AG10803 (cell line): ENCODE measurements around the gene TTLL12.
A peak's percentile ranks its signal among the peaks of the same experiment; 100 is the strongest.

Source experiments
- DNase-seq: peaks from one replicate; pipeline ENCODE4 v3.0.0; 2010; ENCODE audit warnings: low read depth
- H3K4me3 ChIP-seq: 2 replicates; pipeline ENCODE4 v1.5.1; 2011; ENCODE audit warnings: mild to moderate bottlenecking, low read length, control low read depth
- TF ChIP-seq, protein P1 (sequence below): conservative IDR thresholded peaks from 2 replicates; pipeline ENCODE4 v1.5.1; 2011; ENCODE audit warnings: mild to moderate bottlenecking, low read length, control low read depth, inconsistent platforms

Gene TTLL12

DNA sequence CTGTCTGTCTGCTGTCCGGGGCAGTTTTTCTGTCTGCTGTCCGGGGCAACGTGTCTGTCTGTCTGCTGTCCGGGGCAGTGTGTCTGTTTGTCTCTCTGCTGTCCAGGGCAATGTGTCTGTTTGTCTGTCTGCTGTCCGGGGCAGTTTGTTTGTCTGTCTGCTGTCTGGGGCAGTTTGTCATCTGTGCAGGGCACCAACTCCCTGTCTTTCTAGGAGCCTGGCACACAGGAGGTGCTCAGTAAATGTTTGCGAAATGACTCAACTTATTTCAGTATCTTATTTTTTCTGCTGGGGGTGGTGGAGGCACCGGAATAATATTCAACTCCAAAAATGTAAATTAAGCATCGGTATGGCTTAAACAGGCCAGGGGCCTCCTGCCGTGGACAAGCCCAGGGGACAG, 12.0 kb upstream of the TTLL12 start:
- no peak for DNase-seq
- TF ChIP-seq, protein P1, sequence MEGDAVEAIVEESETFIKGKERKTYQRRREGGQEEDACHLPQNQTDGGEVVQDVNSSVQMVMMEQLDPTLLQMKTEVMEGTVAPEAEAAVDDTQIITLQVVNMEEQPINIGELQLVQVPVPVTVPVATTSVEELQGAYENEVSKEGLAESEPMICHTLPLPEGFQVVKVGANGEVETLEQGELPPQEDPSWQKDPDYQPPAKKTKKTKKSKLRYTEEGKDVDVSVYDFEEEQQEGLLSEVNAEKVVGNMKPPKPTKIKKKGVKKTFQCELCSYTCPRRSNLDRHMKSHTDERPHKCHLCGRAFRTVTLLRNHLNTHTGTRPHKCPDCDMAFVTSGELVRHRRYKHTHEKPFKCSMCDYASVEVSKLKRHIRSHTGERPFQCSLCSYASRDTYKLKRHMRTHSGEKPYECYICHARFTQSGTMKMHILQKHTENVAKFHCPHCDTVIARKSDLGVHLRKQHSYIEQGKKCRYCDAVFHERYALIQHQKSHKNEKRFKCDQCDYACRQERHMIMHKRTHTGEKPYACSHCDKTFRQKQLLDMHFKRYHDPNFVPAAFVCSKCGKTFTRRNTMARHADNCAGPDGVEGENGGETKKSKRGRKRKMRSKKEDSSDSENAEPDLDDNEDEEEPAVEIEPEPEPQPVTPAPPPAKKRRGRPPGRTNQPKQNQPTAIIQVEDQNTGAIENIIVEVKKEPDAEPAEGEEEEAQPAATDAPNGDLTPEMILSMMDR, result no peak
- no peak overlapping the region for H3K4me3 ChIP-seq

DNA sequence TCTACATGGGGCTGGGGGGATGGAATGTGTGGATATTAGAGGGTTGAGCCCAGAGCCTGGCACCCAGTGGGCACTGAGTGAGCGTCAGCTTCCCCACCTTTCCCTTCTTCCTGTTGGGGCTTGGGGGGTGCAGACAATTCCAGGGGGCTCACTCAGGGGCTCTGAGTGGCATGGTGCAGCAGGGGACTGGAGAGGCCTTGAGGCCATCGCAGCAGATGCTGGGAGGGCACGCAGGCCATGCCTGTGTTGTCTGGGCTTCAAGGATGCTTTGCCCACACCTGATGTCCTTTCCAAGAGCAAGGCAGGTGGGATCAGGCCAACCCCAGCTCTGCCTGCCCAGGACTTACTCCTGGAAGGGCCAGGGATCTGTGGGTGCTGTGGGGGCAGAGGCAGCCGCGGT, 11.2 kb upstream of the TTLL12 start:
- DNase-seq, result no peak
- TF ChIP-seq, protein P1, result no peak
- no peak overlapping the region for H3K4me3 ChIP-seq

DNA sequence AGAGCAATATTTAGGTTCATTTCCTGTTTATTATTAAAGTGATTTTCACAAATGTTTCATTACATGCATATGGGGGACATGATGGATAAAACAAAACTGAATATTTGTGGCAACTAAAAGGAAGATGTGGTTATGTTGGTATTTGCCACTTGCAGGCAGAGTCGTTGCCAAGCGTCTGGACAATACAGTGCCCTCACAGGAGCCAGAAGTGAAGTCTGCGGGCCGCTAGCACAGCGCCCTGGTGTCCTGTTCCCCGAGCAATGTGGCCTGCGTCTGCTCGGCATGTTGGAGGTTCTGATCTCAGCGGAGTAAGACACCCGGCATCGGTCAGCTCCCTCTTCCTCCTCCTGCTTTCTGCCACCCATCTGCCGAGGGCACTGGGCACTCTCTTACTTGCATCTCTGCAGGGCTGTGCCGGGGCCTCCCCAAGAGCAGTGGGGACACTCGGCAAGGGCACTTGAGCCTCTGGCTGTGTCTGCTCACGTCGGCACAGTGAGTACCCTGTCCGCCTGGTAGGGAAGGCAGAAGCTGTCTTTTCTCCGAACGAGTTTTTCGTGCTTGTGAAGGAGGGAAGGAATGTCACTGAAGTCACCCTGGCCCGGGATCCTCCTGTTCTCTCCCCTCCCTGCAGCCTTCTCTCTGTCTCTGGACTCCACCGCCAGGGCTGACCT, 10.5 kb upstream of the TTLL12 start:
- DNase-seq, result peak; percentile 79
- TF ChIP-seq, protein P1, result 0 out of 2 replicates have a peak, but pooled peaks have one; percentile 1
- no peak overlapping the region; the same call in 1 of the 2 replicates for H3K4me3 ChIP-seq

DNA sequence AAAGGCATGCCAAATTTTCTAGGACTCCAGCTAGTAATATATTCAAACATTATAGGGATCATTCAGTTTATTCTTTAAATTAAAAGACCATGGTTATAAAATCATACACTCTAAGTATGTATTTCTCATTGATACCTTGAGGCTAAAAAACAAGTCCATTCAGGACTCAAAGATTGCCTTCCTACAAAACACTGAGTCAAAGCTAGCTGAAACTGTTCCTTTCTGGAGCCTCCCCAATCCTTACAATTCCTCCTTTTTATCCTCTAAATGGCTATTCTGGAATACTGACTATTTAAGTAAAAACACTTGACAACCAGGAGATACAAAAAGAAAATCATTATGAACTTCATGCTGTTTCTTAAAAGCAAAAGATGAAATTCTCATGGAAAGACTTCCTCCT, 4.9 kb upstream of the TTLL12 start:
- no peak overlapping the region for H3K4me3 ChIP-seq
- TF ChIP-seq, protein P1, result no peak
- no peak for DNase-seq

DNA sequence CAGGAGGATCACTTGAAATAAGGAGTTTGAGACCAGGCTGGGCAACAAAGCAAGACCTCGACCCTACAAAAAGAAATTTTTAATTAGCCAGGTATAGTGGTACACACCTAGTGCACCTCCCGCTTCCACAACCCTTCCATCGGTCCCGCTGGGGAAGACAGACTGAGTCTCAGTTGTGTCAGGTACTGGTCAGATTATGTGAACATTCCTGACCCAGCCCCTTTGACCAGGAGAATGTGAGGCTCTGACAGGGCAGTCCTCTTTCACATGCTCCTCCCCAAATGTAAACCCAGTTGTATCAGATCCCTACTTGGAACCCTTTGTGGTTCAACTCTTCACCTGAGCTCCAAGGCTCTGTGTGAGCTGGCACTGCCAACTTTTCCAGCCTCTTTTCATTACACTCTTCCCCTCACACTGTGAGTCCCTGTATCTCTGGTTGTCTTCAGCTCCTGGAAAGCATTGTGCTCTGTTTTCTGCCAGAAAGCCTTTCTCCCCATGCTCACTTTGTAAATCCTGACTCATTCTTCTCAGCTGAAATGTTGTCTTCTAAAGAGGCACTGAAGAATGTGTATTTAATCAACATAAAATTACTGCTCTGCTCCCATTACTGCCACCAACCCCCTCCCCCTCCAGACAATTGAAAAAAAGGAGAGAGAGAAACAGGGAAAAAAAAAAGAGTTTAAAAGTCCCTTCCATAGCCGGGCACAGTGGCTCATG, 2.1 kb upstream of the TTLL12 start:
- H3K4me3 ChIP-seq, result no peak overlapping the region
- peak; percentile 16 for DNase-seq
- TF ChIP-seq, protein P1, result no peak

DNA sequence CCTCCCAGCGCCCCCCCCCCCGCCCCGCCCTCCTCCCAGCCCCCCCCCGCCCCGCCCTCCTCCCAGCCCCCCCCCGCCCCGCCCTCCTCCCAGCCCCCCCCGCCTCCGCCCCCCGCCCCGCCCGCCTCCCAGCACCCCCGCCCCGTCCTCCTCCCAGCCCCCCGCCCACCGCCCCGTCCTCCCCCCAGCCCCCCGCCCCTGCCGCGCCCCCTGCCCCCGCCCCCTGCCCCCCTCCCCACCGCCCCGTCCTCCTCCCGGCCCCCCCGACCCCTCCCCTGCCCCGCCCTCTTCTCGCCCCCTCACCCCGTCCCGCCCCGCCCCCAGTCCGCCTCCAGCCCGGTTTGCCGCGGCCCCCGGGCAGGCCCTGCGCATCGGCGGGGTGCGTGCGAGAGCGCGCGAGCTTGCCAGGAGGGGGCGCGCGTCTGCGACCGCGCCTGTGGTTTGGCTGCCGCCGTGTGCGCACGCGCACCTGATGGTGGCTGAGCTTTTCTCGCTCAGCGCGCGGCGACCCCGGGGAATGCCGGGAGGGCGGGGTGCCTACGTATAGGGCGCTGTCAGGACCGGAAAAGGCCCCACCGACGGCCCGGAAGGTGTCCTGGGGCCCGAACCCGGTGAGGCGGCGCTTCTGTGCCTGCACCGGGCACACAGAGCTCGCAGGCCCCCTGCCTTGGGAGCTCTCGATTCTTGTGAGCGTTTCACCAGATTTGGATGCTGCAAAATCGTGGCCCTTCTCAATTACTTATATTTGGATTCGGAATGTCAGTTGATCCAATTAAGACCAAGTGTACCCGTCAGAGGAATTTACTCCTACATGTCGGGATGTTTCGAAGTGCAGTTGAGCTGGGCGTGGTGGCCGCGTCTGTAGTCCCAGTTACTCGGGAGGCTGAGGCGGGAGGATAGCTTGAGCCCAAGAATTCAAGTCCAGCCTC, 501 bp upstream of the TTLL12 start:
- peak overlapping the region; percentile 63 for H3K4me3 ChIP-seq
- peak; percentile 92 for DNase-seq
- TF ChIP-seq, protein P1, result peak; percentile 29
